IPS-15b (cell line): ENCODE measurements around the gene C9.
"Not testable (repeated sequence)": the region's sequence is repeated elsewhere in the genome, so short reads cannot be mapped to it uniquely, and the experiment has no call there.

ENCODE experiments used
- H3K27me3 ChIP-seq: one replicate; pipeline ENCODE4 v1.6.1; 2013; ENCODE audit warnings: low read length; ENCODE audit not compliant: control insufficient read depth, insufficient read depth
- H3K36me3 ChIP-seq: one replicate; pipeline ENCODE4 v1.6.1; 2013; ENCODE audit warnings: low read length; ENCODE audit not compliant: control insufficient read depth, insufficient read depth
- H3K4me1 ChIP-seq: one replicate; pipeline ENCODE4 v1.6.1; 2013; ENCODE audit warnings: mild to moderate bottlenecking, low read length; ENCODE audit not compliant: control insufficient read depth, insufficient read depth
- H3K4me3 ChIP-seq: one replicate; pipeline ENCODE4 v1.5.1; 2013; ENCODE audit warnings: low read depth, low read length
- H3K9ac ChIP-seq: one replicate; pipeline ENCODE4 v1.6.1; 2013; ENCODE audit warnings: low read depth, mild to moderate bottlenecking, low read length
- H3K9me3 ChIP-seq: one replicate; pipeline ENCODE4 v1.6.1; 2013; ENCODE audit warnings: mild to moderate bottlenecking, low read length; ENCODE audit not compliant: control insufficient read depth, insufficient read depth

The C9 gene

GRCh38 chr5:39275865-39276264 is 88.4 kb downstream of the C9 start:
- H3K9me3 ChIP-seq, H3K4me1 ChIP-seq, H3K27me3 ChIP-seq, H3K9ac ChIP-seq, H3K36me3 ChIP-seq, H3K4me3 ChIP-seq: not testable (repeated sequence)

GRCh38 chr5:39274398-39275085 is 89.8 kb downstream of the C9 start:
- no peak overlapping the region for H3K4me3 ChIP-seq
- H3K9ac ChIP-seq, result no peak overlapping the region
- no peaks in the 10 kb centered on the region for H3K9me3 ChIP-seq

GRCh38 chr5:39273314-39273954 is 90.9 kb downstream of the C9 start:
- no peak overlapping the region for H3K9ac ChIP-seq
- no peak overlapping the region for H3K4me3 ChIP-seq
- H3K27me3 ChIP-seq, result no peaks in the 10 kb centered on the region
- H3K9me3 ChIP-seq, result no peaks in the 10 kb centered on the region
- no peaks in the 10 kb centered on the region for H3K36me3 ChIP-seq
- H3K4me1 ChIP-seq, result no peaks in the 10 kb centered on the region

More at GRCh38 chr5:39274398-39275085, 89.8 kb downstream of the C9 start:
- Histone ChIP-seq H3K36me3 (no peaks in the 10 kb centered on the region), H3K27me3 (no peaks in the 10 kb centered on the region), H3K4me1 (no peaks in the 10 kb centered on the region)

GRCh38 chr5:39272869-39273231 is 91.4 kb downstream of the C9 start:
- not testable (repeated sequence) for H3K36me3 ChIP-seq, H3K9ac ChIP-seq, H3K9me3 ChIP-seq, H3K27me3 ChIP-seq, H3K4me1 ChIP-seq, H3K4me3 ChIP-seq

GRCh38 chr5:39270225-39270848 is 94.0 kb downstream of the C9 start:
- Histone ChIP-seq H3K27me3 (no peaks in the 10 kb centered on the region), H3K9me3 (no peaks in the 10 kb centered on the region), H3K4me1 (no peaks in the 10 kb centered on the region), H3K9ac (no peak overlapping the region), H3K4me3 (no peak overlapping the region), H3K36me3 (no peaks in the 10 kb centered on the region)

GRCh38 chr5:39267186-39267585 is 97.1 kb downstream of the C9 start:
- H3K27me3 ChIP-seq, result no peaks in the 10 kb centered on the region
- H3K9me3 ChIP-seq, result no peaks in the 10 kb centered on the region
- H3K4me3 ChIP-seq, result no peak overlapping the region
- no peak overlapping the region for H3K9ac ChIP-seq
- H3K4me1 ChIP-seq, result no peaks in the 10 kb centered on the region
- H3K36me3 ChIP-seq, result no peaks in the 10 kb centered on the region

- no peaks in the 10 kb centered on the region for H3K4me1 ChIP-seq
- no peaks in the 10 kb centered on the region for H3K9me3 ChIP-seq
- H3K36me3 ChIP-seq, result no peaks in the 10 kb centered on the region
- no peaks in the 10 kb centered on the region for H3K27me3 ChIP-seq
- no peak overlapping the region for H3K4me3 ChIP-seq
- no peak overlapping the region for H3K9ac ChIP-seq
These were observed 97.9 kb downstream of the C9 start for GRCh38 chr5:39266442-39266841.

- Histone ChIP-seq H3K4me3 (no peak overlapping the region), H3K4me1 (no peaks in the 10 kb centered on the region), H3K27me3 (no peaks in the 10 kb centered on the region), H3K9ac (no peak overlapping the region), H3K36me3 (no peaks in the 10 kb centered on the region), H3K9me3 (no peaks in the 10 kb centered on the region)
These were observed 99.8 kb downstream of the C9 start for GRCh38 chr5:39264528-39264927.

- Histone ChIP-seq H3K9ac (no peak overlapping the region), H3K4me1 (no peaks in the 10 kb centered on the region), H3K27me3 (no peaks in the 10 kb centered on the region), H3K4me3 (no peak overlapping the region), H3K9me3 (no peaks in the 10 kb centered on the region), H3K36me3 (no peaks in the 10 kb centered on the region)
These were observed 101.3 kb downstream of the C9 start for GRCh38 chr5:39262981-39263380.

GRCh38 chr5:39260095-39260494 is 104.2 kb downstream of the C9 start:
- Histone ChIP-seq H3K9me3 (no peaks in the 10 kb centered on the region), H3K27me3 (no peaks in the 10 kb centered on the region), H3K36me3 (no peaks in the 10 kb centered on the region), H3K9ac (no peak overlapping the region), H3K4me1 (no peaks in the 10 kb centered on the region), H3K4me3 (no peak overlapping the region)

- no peaks in the 10 kb centered on the region for H3K36me3 ChIP-seq
- H3K9ac ChIP-seq, result no peak overlapping the region
- H3K4me3 ChIP-seq, result no peak overlapping the region
- H3K9me3 ChIP-seq, result no peaks in the 10 kb centered on the region
- H3K4me1 ChIP-seq, result no peaks in the 10 kb centered on the region
- H3K27me3 ChIP-seq, result no peaks in the 10 kb centered on the region
These were observed 106.7 kb downstream of the C9 start for GRCh38 chr5:39257554-39257953.
